WTC11 (cell line): ENCODE data around the gene LDLRAD4.

Experiments used
- TF ChIP-seq, protein P1 (sequence below): sonication (generic); formaldehyde crosslinking; conservative IDR thresholded peaks from 2 replicates; pipeline ENCODE4 v1.8.1; 2023; ENCODE audit warnings: mild to moderate bottlenecking, low read depth, missing genetic modification reagents, moderate library complexity
- TF ChIP-seq, protein P2 (sequence below): fragments of 200-600 bp; IDR thresholded peaks from 2 replicates; pipeline ENCODE4 v1.8.0; 2022; ENCODE audit warnings: antibody characterized with exemption

DNA sequence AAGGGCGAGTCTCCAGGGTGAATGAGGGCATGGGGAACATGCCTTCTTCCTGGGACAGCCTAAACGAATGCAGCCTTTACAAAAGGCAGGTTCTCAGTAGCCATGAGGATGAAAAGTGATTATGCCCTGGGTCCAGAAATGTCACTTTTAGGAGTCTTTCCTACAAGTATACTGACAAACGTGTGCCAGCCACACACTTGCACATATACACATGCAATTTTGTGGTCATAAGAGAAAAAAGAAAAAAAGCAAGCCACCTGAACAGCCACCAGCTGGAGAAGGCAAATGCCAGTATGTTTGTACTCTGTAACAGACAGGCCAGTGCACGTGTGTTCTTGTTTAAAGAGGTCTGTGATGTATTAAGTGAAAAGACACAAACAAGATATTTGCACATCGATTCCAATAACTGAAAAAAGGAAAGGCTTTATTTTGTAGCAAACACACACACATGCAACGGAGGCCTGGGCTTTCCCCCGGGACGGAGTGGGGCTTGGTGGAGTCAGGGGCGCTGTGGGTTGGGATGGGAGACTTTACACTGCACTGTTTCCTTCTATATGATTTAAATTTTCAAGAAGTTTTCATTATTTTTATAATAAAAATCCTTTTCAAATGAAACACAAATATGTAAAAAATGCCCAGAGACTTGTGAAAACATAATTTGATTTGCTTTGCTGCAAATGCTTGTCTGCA, 399.4 kb downstream of the LDLRAD4 start:
- TF ChIP-seq, protein P1, sequence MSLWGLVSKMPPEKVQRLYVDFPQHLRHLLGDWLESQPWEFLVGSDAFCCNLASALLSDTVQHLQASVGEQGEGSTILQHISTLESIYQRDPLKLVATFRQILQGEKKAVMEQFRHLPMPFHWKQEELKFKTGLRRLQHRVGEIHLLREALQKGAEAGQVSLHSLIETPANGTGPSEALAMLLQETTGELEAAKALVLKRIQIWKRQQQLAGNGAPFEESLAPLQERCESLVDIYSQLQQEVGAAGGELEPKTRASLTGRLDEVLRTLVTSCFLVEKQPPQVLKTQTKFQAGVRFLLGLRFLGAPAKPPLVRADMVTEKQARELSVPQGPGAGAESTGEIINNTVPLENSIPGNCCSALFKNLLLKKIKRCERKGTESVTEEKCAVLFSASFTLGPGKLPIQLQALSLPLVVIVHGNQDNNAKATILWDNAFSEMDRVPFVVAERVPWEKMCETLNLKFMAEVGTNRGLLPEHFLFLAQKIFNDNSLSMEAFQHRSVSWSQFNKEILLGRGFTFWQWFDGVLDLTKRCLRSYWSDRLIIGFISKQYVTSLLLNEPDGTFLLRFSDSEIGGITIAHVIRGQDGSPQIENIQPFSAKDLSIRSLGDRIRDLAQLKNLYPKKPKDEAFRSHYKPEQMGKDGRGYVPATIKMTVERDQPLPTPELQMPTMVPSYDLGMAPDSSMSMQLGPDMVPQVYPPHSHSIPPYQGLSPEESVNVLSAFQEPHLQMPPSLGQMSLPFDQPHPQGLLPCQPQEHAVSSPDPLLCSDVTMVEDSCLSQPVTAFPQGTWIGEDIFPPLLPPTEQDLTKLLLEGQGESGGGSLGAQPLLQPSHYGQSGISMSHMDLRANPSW (CRISPR knock-in tag) = no peak
- TF ChIP-seq, protein P2, sequence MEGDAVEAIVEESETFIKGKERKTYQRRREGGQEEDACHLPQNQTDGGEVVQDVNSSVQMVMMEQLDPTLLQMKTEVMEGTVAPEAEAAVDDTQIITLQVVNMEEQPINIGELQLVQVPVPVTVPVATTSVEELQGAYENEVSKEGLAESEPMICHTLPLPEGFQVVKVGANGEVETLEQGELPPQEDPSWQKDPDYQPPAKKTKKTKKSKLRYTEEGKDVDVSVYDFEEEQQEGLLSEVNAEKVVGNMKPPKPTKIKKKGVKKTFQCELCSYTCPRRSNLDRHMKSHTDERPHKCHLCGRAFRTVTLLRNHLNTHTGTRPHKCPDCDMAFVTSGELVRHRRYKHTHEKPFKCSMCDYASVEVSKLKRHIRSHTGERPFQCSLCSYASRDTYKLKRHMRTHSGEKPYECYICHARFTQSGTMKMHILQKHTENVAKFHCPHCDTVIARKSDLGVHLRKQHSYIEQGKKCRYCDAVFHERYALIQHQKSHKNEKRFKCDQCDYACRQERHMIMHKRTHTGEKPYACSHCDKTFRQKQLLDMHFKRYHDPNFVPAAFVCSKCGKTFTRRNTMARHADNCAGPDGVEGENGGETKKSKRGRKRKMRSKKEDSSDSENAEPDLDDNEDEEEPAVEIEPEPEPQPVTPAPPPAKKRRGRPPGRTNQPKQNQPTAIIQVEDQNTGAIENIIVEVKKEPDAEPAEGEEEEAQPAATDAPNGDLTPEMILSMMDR = no peak
